ENCODE results near the gene TECR. TPM values are rescaled to one million over a fixed set of nuclear protein-coding genes. Genes with fewer than 3 reads are reported as not detected.

The TECR gene
- total and polyA plus RNA-seq, 2 donors (not counting 3 experiments of a cell fraction or from before 2014, with no cell fraction given), result 109 to 193 TPM

DNA sequence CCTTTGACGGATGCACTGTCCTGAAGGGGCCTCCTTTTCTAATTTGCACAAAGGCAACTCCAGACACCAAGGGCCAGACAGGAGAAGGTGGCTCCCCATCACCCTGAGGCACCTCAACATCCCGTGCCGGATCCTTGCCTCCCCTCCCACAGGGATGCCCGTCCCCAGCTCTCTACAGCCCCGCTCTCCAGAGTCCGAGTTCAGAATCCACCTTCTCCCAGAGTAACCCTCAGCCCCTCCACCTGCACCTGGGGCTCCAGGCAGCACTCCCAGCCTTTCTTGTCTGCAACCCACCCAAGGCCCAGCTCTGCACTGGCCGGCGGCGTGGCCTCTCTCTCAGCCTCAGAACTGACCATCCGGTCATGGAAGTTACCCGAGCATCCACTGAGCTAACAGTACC lies 37.7 kb downstream of the TECR start:
- no peak for DNase-seq (ENCODE audit: low read depth, low spot score)
- TF ChIP-seq EZH2 (IDR thresholded peaks at IDR 0.05; ENCODE audit: borderline replicate concordance, low read depth, low read length, severe bottlenecking), result no peak
- TF ChIP-seq POLR2AphosphoS5 (IDR thresholded peaks at IDR 0.05; ENCODE audit: insufficient read depth, low read depth, low read length), result no peak
- TF ChIP-seq, protein P1, sequence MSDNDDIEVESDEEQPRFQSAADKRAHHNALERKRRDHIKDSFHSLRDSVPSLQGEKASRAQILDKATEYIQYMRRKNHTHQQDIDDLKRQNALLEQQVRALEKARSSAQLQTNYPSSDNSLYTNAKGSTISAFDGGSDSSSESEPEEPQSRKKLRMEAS (IDR thresholded peaks at IDR 0.05; ENCODE audit: insufficient read depth, insufficient read length), result no peak
- TF ChIP-seq, protein P2, sequence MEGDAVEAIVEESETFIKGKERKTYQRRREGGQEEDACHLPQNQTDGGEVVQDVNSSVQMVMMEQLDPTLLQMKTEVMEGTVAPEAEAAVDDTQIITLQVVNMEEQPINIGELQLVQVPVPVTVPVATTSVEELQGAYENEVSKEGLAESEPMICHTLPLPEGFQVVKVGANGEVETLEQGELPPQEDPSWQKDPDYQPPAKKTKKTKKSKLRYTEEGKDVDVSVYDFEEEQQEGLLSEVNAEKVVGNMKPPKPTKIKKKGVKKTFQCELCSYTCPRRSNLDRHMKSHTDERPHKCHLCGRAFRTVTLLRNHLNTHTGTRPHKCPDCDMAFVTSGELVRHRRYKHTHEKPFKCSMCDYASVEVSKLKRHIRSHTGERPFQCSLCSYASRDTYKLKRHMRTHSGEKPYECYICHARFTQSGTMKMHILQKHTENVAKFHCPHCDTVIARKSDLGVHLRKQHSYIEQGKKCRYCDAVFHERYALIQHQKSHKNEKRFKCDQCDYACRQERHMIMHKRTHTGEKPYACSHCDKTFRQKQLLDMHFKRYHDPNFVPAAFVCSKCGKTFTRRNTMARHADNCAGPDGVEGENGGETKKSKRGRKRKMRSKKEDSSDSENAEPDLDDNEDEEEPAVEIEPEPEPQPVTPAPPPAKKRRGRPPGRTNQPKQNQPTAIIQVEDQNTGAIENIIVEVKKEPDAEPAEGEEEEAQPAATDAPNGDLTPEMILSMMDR (IDR thresholded peaks at IDR 0.05; ENCODE audit: extremely low read depth in 1 of 2, insufficient read depth in 1 of 2, low read depth in 1 of 2, low read length in 2 of 2), result no peak
- TF ChIP-seq JUN (IDR thresholded peaks at IDR 0.05; ENCODE audit: borderline replicate concordance, insufficient read depth, insufficient read length, low read depth), result no peak
- Histone ChIP-seq H2AFZ (ENCODE audit: low read depth, low read length) (no peak overlapping the region), H3K9me1 (replicated peaks; ENCODE audit: control insufficient read depth, extremely low read depth, insufficient read depth, low read length) (no peaks in the 10 kb centered on the region), H3K79me2 (ENCODE audit: control insufficient read depth, insufficient read depth, low read length) (peaks cover 22% of the 10 kb centered on the region), H3K27me3 (ENCODE audit: control insufficient read depth in 2 of 2, insufficient read depth in 2 of 2, low read length in 2 of 2) (no peaks in the 10 kb centered on the region), H3K4me3 (replicated peaks in 1 of 3; ENCODE audit: insufficient read depth in 1 of 3, low read depth in 1 of 3, low read length in 3 of 3) (no peak overlapping the region), H3K4me1 (ENCODE audit: control insufficient read depth, extremely low read depth, insufficient read depth, low read length) (peaks cover 8% of the 10 kb centered on the region), H3K9ac (replicated peaks; ENCODE audit: extremely low read depth, insufficient read depth, low read length) (no peak overlapping the region), H3K4me2 (ENCODE audit: insufficient read depth, low read length) (no peak overlapping the region), H3K36me3 (ENCODE audit: control insufficient read depth in 2 of 2, extremely low read depth in 1 of 2, insufficient read depth in 2 of 2, low read length in 2 of 2) (peaks cover 0 to 11% of the 10 kb centered on the region in 2 experiments), H3K27ac (ENCODE audit: insufficient read depth, low read depth, low read length) (no peak overlapping the region), H3K9me3 (replicated peaks; ENCODE audit: control insufficient read depth, insufficient read depth, low read length) (no peaks in the 10 kb centered on the region), H4K20me1 (replicated peaks; ENCODE audit: control insufficient read depth, extremely low read depth, insufficient read depth, low read length) (no peaks in the 10 kb centered on the region)
- no peak for FAIRE-seq
- POLR2A ChIA-PET, result no interaction called here
- CTCF ChIA-PET, result interaction anchor here (0.7 to 1.3 kb wide), 2 partner anchors 10 to 119 kb away, joined by 3 to 6 read pairs; no protein-coding TSS in a partner anchor
- dilution Hi-C loops (cut with MboI; ENCODE audit: extremely low pct_ligation_motif_present, low sequenced_read_pairs) (no loop called here), intact Hi-C loops (cut with micrococcal nuclease) (no loop called here)
- BruUV-seq (replicated peaks), result no TSS peak
